ENCODE measurements around the gene MBNL2. TPM values are rescaled to one million over a fixed set of nuclear protein-coding genes. Genes with fewer than 3 reads are reported as not detected.

MBNL2 gene
- total and polyA plus RNA-seq, 10 of the 15 experiments (the other 5 are each of a cell fraction or from before 2014, with no cell fraction given) = 1.6 to 9.7 (median 6.7) TPM

- CTCF ChIA-PET = no interaction called here
- no peak for TF ChIP-seq RB1 (IDR thresholded peaks at IDR 0.05; ENCODE audit: borderline replicate concordance)
- TF ChIP-seq SMARCA5 (IDR thresholded peaks at IDR 0.05) = no peak
- TF ChIP-seq MLLT1 (IDR thresholded peaks at IDR 0.05) = no peak
- TF ChIP-seq NR2C1 (IDR thresholded peaks at IDR 0.05) = no peak
- no peak for TF ChIP-seq PAX5 (IDR thresholded peaks at IDR 0.05; ENCODE audit: borderline replicate concordance, low read depth, low read length)
- TF ChIP-seq ZBTB11 (CRISPR knock-in tag; IDR thresholded peaks at IDR 0.05) = no peak
- no peak for TF ChIP-seq WRNIP1 (IDR thresholded peaks at IDR 0.05; ENCODE audit: borderline replicate concordance, low read depth, low read length)
- TF ChIP-seq ZNF274 (IDR thresholded peaks at IDR 0.05; ENCODE audit: insufficient read depth, insufficient read length) = no peak
- no peak for TF ChIP-seq POLR2AphosphoS2 (IDR thresholded peaks at IDR 0.05; ENCODE audit: low read depth, low read length)
- TF ChIP-seq MEF2A (IDR thresholded peaks at IDR 0.05; ENCODE audit: insufficient read depth, low read depth, low read length) = no peak
- no peak for TF ChIP-seq ZNF384 (IDR thresholded peaks at IDR 0.05; ENCODE audit: borderline replicate concordance, low read depth, low read length)
- no peak for TF ChIP-seq POLR2AphosphoS5 (IDR thresholded peaks at IDR 0.05; ENCODE audit: low read length)
- no peak for TF ChIP-seq DPF2 (IDR thresholded peaks at IDR 0.05)
- TF ChIP-seq NFYB (IDR thresholded peaks at IDR 0.05; ENCODE audit: insufficient read depth, low read depth, low read length) = no peak
- no peak for TF ChIP-seq CBX3 (IDR thresholded peaks at IDR 0.05; ENCODE audit: borderline replicate concordance, low read depth)
- no peak for TF ChIP-seq PML (IDR thresholded peaks at IDR 0.05; ENCODE audit: low read length)
- TF ChIP-seq HSF1 (IDR thresholded peaks at IDR 0.05; ENCODE audit: low read depth, low read length) = no peak
- no peak for TF ChIP-seq PKNOX1 (IDR thresholded peaks at IDR 0.05)
- no peak for TF ChIP-seq EGR1 (IDR thresholded peaks at IDR 0.05; ENCODE audit: borderline replicate concordance in 1 of 2, low read depth in 2 of 2, low read length in 2 of 2)
These were observed 44.2 kb downstream of the MBNL2 start for GRCh38 chr13:97266332-97266731.

More at GRCh38 chr13:97266332-97266731, 44.2 kb downstream of the MBNL2 start:
- H3K9ac ChIP-seq (ENCODE audit: control insufficient read depth, insufficient read depth, low read length) = no peak overlapping the region
- no peak overlapping the region for H3K27ac ChIP-seq (ENCODE audit: control insufficient read depth, insufficient read depth)
- no peak for FAIRE-seq
- RAD21 ChIA-PET (ENCODE audit: unreplicated experiment) = interaction anchor here (0.8 kb wide), 1 partner anchor 43 kb away, joined by 3 read pairs; no protein-coding TSS in a partner anchor
- no peak overlapping the region for H3K4me3 ChIP-seq
- DNase-seq (ENCODE audit: low read depth, low spot score) = no peak
- H3K27me3 ChIP-seq (replicated peaks in 1 of 2; ENCODE audit: control insufficient read depth in 2 of 2, insufficient read depth in 2 of 2, low read length in 1 of 2) = no peaks in the 10 kb centered on the region
- no peaks in the 10 kb centered on the region; the same call in 1 of the 2 replicates for H3K79me2 ChIP-seq (ENCODE audit: control insufficient read depth, insufficient read depth, low read length)
- no peaks in the 10 kb centered on the region for H3K9me3 ChIP-seq (replicated peaks; ENCODE audit: control insufficient read depth, insufficient read depth, low read length)
- peaks cover 5% of the 10 kb centered on the region; the same call in 1 of the 2 replicates for H4K20me1 ChIP-seq (ENCODE audit: control insufficient read depth, insufficient read depth)
- H3K36me3 ChIP-seq (ENCODE audit: control insufficient read depth in 2 of 2, insufficient read depth in 2 of 2, low read length in 1 of 2) = no peaks in the 10 kb centered on the region
- no peak overlapping the region for H2AFZ ChIP-seq (ENCODE audit: control insufficient read depth, low read depth, low read length)
- in situ Hi-C loops (cut with MboI) = no loop called here
- peaks cover 9% of the 10 kb centered on the region for H3K4me1 ChIP-seq (ENCODE audit: control insufficient read depth, insufficient read depth, low read length)
- H3K4me2 ChIP-seq (ENCODE audit: control insufficient read depth, insufficient read depth) = no peak overlapping the region
- no TSS peak for BruUV-seq (replicated peaks)
- POLR2A ChIA-PET = no interaction called here
- ATAC-seq = no peak
- intact Hi-C loops (cut with micrococcal nuclease; ENCODE audit: unreplicated experiment) = no loop called here
- WGBS (ENCODE audit: insufficient coverage, insufficient replicate concordance, low lambda C conversion rate, missing lambda C conversion rate) = 99% methylated on average over 8 of the region's 8 CpGs
- SMC1A ChIA-PET (ENCODE audit: uncharacterized antibody, unreplicated experiment) = interaction anchor here (1.3 kb wide), 1 partner anchor 16 kb away, joined by 4 read pairs; no protein-coding TSS in a partner anchor

All from GM12878 (cell line).